ENCODE results near the gene TMEM243. TPM values are rescaled to one million over a fixed set of nuclear protein-coding genes. Genes with fewer than 3 reads are reported as not detected.
A peak's percentile ranks its signal among the peaks of the same experiment; 100 is the strongest.

TMEM243 gene
- total and polyA plus RNA-seq, 2 of the 4 experiments (the other 2 are of a cell fraction): 28.7 to 31.1 TPM

DNA sequence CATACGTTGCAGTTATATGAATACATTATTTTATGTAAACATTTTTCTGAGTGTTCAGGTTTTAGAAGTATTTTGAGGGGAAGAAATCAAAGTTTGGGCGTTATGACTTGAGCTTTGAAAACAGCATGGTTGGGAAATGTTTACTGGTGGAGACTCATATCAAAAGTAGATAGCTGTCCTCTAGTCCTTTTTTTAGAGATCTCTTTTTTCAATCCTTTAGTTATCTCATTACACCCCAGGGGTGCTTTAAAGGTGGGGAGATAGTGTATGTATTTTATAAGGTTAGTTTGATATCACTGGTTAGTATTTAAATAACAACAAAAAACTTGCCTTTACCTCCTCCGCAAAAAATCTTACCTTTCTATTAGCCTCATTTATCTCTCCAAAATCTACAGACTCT, 65.0 kb downstream of the TMEM243 start:
- dilution Hi-C loops (cut with HindIII; ENCODE audit: low sequenced_read_pairs, unreplicated experiment) (no loop called here), in situ Hi-C loops (cut with MboI; ENCODE audit: low sequenced_read_pairs) (no loop called here), intact Hi-C loops (cut with micrococcal nuclease) (loop anchor here (5.0 to 10.0 kb wide), 4 partner anchors 163 to 720 kb away; partner anchors contain the start of genes CROT, DBF4 and SLC25A40)
- ATAC-seq (ENCODE audit: low read depth) (no peak), DNase-seq (no peak)
- Histone ChIP-seq H2BK15ac (ENCODE audit: low read depth, low read length) (no peak overlapping the region), H4K20me1 (ENCODE audit: insufficient read depth, low read length) (peaks cover 33% of the 10 kb centered on the region), H3K4me1 (ENCODE audit: control insufficient read depth, insufficient read depth, low read length) (0 out of 2 replicates have a peak, but pooled peaks cover 2% of the 10 kb centered on the region), H3K9me3 (ENCODE audit: control insufficient read depth, insufficient read depth, low read length) (no peaks in the 10 kb centered on the region), H4K91ac (ENCODE audit: insufficient read depth, low read depth, low read length) (no peak overlapping the region), H3K79me1 (ENCODE audit: low read depth in 1 of 2, low read length in 2 of 2) (peaks cover 7 to 10% of the 10 kb centered on the region in 2 experiments; a peak in 2 of 4 replicates), H2BK5ac (ENCODE audit: low read depth, low read length, poor library complexity, severe bottlenecking) (peak overlapping the region; percentile 79), H2AK5ac (ENCODE audit: low read depth, low read length) (no peak overlapping the region), H3K9me1 (ENCODE audit: insufficient read depth, low read length) (no peaks in the 10 kb centered on the region; the same call in 1 of the 2 replicates), H3K9ac (ENCODE audit: low read depth, low read length) (peak overlapping the region; percentile 63; the same call in 1 of the 2 replicates), H4K5ac (ENCODE audit: low read depth, low read length) (no peak overlapping the region), H3K36me3 (ENCODE audit: control insufficient read depth, insufficient read depth, low read length) (no peaks in the 10 kb centered on the region), H2AK9ac (replicated peaks; ENCODE audit: low read depth, low read length, poor library complexity) (no peak overlapping the region), H4K8ac (ENCODE audit: low read depth in 2 of 2, low read length in 2 of 2) (no peak overlapping the region), H3K4me3 (ENCODE audit: insufficient read depth, low read depth, low read length) (peak overlapping the region; percentile 81), H2BK120ac (ENCODE audit: low read depth, low read length) (no peak overlapping the region), H3K56ac (ENCODE audit: extremely low read depth, insufficient read depth, low read length) (no peak overlapping the region), H3K27me3 (ENCODE audit: control insufficient read depth, insufficient read depth, low read length) (no peaks in the 10 kb centered on the region), H3K27ac (ENCODE audit: insufficient read depth, low read length) (no peak overlapping the region), H2AFZ (replicated peaks; ENCODE audit: low read length, poor library complexity) (no peak overlapping the region), H3K18ac (ENCODE audit: low read depth, low read length) (no peak overlapping the region), H2BK20ac (ENCODE audit: low read depth, low read length) (no peak overlapping the region), H3K4ac (ENCODE audit: low read depth, low read length) (no peak overlapping the region), H3K14ac (replicated peaks; ENCODE audit: low read depth, low read length) (no peak overlapping the region), H3K23ac (ENCODE audit: low read depth, low read length) (peak overlapping the region; percentile 86; the same call in 1 of the 2 replicates), H3K4me2 (ENCODE audit: low read depth, low read length) (peak overlapping the region; percentile 97)
- BruUV-seq (replicated peaks): no TSS peak
- no CpG with 5 or more reads among the region's 3 CpGs for WGBS, 2 experiments (ENCODE audit: extremely low coverage in 2 of 2, insufficient read length in 1 of 2)
- CTCF ChIA-PET: no interaction called here
- TF ChIP-seq, protein P1, sequence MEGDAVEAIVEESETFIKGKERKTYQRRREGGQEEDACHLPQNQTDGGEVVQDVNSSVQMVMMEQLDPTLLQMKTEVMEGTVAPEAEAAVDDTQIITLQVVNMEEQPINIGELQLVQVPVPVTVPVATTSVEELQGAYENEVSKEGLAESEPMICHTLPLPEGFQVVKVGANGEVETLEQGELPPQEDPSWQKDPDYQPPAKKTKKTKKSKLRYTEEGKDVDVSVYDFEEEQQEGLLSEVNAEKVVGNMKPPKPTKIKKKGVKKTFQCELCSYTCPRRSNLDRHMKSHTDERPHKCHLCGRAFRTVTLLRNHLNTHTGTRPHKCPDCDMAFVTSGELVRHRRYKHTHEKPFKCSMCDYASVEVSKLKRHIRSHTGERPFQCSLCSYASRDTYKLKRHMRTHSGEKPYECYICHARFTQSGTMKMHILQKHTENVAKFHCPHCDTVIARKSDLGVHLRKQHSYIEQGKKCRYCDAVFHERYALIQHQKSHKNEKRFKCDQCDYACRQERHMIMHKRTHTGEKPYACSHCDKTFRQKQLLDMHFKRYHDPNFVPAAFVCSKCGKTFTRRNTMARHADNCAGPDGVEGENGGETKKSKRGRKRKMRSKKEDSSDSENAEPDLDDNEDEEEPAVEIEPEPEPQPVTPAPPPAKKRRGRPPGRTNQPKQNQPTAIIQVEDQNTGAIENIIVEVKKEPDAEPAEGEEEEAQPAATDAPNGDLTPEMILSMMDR (conservative IDR thresholded peaks at IDR 0.05; ENCODE audit: low read depth, low read length): no peak
- TF ChIP-seq SMC3 (IDR thresholded peaks at IDR 0.05; ENCODE audit: low read depth, low read length): no peak
- TF ChIP-seq, protein P2, sequence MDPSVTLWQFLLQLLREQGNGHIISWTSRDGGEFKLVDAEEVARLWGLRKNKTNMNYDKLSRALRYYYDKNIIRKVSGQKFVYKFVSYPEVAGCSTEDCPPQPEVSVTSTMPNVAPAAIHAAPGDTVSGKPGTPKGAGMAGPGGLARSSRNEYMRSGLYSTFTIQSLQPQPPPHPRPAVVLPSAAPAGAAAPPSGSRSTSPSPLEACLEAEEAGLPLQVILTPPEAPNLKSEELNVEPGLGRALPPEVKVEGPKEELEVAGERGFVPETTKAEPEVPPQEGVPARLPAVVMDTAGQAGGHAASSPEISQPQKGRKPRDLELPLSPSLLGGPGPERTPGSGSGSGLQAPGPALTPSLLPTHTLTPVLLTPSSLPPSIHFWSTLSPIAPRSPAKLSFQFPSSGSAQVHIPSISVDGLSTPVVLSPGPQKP (IDR thresholded peaks at IDR 0.05; ENCODE audit: borderline replicate concordance, low read depth, low read length): no peak
- TF ChIP-seq FOS (IDR thresholded peaks at IDR 0.05; ENCODE audit: low read depth, low read length): no peak
- TF ChIP-seq CEBPB (IDR thresholded peaks at IDR 0.05; ENCODE audit: low read depth, low read length): no peak
- no peak for TF ChIP-seq CHD1 (IDR thresholded peaks at IDR 0.05; ENCODE audit: low read depth, low read length)
- no peak for TF ChIP-seq POLR2A (IDR thresholded peaks at IDR 0.05; ENCODE audit: low read depth, low read length)
- no peak for TF ChIP-seq MAFK (IDR thresholded peaks at IDR 0.05; ENCODE audit: low read depth, low read length)
- POLR2A ChIA-PET (ENCODE audit: unreplicated experiment): no interaction called here

Data from IMR-90 (cell line).